CD4-positive, alpha-beta T cell treated with Interleukin-15 for 4 hours (primary cell): ENCODE measurements around the gene IFITM2.

ENCODE experiments used
- DNase-seq: peaks from one replicate; pipeline ENCODE4 v3.0.0-alpha.2; 2020; ENCODE audit warnings: low spot score

The IFITM2 gene

DNA sequence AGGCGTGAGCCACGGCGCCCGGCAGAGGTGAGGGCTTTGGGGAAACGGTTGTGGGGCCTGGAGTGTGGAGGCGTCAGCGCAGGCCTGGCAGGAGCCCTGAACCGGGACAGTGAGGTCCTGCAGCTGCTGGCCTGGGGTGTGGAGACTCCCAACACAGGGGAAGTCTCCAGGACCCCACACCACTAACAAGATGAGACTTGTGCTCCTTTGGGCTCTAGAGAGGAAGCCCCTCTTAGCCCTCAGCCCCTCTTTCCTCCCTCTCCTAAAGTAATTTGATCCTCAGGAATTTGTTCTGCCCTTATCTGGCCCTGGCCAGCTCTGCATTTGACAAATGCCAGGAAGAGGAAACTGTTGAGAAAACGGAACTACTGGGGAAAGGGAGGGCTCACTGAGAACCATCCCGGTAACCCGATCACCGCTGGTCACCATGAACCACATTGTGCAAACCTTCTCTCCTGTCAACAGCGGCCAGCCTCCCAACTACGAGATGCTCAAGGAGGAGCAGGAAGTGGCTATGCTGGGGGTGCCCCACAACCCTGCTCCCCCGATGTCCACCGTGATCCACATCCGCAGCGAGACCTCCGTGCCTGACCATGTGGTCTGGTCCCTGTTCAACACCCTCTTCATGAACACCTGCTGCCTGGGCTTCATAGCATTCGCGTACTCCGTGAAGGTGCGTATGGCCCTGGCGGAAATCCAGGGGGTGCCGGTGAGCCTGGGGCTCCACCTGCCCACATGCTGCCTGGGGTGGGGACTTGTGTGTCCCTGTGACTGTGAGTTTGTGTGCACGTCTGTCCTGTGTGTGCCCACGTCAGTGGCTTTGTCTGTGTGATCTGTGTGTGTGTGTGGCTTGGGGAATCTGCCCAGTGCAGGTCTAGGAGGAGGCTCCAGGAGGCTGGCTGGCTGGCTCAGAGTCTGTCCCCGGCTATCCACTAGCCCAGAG is at the start of gene IFITM2:
Gene IFITM2 (plus strand): TSS at position 51 of the 943 bp plus-strand sequence. CDS start 377 bp downstream, at position 428.
- peak; percentile 37 for DNase-seq

DNA sequence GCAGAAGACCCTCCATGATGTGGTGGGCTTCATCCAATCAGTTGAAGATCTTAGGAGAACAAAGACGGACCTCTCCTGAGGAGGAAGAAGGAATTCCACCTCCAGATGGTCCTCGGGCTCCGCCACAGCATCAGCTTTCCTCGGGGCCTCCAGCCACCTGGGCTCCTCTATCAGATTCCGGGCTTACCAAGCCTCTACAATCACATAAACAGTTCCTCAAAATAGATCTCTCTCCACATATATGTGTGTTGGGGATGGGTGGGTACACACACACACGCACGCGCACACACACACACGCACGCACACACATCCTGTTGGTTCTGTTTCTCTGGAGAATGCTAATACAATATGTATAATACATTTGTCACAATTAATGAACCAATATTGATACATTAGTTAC is 48.2 kb upstream of the IFITM2 start:
- no peak for DNase-seq

DNA sequence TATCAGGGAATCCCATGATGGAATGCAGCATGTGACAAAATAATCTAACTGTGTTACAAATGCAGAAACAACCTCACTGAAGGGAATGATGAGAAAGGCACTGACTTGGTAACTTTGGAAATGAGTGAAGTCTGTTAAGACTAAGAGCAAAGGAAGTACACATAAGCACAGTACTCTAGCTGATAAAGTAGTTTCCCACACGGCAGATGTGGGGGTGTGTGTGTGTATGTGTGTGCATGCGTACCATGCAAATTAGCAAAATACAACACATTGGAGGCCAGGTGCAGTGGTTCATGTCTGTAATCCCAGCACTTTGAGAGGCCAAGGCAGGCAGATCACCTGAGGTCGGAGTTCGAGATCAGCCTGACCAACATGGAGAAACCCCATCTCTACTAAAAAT is 46.0 kb upstream of the IFITM2 start:
- no peak for DNase-seq

DNA sequence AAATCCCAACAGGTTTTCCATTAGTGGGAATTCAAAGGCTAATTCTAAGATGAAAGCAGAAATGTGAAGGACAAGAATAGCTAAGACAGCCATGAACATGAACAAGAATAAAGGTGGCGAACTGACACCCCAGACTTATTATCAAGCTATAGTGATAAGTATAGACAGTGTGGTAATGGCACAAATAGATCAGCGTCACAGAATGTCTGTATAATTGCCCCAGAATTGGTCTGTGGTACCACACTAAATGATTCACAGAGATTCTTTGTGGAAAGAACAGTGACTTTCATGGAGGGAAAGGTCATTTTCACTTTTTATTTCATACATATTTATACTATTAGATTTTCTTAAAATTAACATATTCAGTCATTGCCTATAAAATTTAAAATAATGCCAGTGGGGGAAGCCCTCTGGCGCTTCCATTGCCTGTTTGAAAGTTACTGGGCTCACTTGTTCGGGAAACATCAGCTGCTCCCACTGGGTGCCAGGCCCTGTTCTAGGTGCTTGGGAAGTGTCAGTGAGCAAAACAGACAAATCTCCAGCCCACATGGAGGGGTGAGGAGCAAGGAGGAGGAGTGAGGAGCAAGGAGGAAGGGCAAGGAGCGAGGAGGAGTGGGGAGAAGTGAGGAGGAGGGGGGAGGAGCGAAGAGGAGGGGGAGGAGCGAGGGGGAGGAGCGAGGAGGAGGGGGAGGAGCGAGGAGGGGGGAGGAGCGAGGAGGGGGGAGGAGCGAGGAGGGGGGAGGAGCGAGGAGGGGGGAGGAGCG is 40.8 kb upstream of the IFITM2 start:
- DNase-seq: peak; percentile 41

DNA sequence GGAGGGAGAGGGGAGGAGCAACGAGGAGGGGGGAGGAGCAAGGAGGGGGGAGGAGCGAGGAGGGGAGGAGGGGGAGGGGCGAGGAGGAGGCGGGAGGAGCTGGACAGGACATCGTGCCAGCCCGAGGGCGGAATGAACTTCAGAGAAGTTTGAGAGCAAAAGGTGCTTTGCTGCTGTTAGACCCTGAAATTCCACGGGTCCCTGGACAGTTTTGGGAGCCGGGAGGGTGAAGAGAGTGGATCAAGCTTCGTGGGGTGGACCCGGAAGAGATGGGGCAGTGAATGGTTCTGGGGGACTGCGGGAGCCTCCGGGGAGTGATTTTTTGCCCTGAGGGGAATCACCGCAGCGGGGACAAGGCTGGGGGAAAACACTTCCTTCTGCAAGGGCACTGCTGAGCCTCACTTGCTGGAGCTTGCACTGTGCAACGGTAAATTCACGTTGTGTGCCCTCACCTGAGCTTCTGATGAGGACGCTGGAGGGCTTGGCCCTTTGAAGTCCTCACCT is 40.1 kb upstream of the IFITM2 start:
- DNase-seq: peak; percentile 41

DNA sequence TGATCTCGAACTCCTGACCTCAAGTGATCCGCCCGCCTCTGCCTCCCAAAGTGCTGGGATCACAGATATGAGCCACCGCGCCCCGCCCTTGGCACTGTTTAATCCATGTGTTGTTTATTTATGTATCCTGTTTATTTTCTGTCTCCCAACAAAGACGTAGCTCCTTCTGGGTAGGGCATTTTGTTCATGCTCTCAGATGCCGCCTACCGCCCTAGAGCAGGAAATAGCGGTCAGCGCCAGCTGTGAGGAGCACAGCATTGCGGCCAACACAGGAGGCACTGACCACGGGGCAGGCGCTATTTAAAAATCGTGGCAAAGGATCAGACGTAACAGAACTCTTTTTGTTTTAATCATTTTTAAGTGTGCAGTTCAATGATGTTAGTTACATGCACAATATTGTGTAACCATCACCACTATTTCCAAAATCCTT is 38.9 kb upstream of the IFITM2 start:
- peak; percentile 46 for DNase-seq

DNA sequence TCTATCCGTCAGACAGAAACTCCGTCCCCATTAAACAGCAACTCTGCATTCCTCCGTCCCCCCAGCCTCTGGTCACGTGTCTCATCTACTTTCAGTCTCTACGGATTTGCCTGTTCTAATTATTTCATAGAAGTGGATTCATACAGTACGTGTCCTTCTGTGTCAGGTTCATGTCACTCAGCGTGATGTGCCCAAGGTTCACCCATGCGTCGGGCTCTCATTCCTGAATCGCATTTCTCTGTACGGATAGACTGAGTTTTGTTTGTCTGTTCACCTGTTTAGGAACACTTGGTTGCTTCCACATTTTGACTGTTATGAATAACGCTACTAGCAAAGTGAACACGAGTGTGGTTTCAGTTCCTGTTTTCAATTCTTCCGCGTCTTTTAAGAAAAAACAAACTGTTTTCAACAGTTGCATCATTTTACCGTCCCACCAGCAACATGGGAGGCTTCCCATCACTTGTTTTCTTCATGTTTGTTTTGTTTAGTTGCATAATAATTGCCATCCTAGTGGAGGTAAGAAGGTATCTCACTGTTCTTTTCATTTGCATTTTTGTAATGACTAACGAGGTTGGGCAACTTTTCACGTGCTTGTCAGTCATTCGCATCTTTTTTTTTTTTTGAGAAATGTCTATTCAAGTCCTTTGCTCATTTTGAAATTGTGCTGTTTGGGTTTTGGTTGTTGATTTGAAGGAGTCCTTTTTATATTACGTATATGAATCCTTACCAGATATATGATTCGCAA is 38.3 kb upstream of the IFITM2 start:
- DNase-seq: peak; percentile 59

DNA sequence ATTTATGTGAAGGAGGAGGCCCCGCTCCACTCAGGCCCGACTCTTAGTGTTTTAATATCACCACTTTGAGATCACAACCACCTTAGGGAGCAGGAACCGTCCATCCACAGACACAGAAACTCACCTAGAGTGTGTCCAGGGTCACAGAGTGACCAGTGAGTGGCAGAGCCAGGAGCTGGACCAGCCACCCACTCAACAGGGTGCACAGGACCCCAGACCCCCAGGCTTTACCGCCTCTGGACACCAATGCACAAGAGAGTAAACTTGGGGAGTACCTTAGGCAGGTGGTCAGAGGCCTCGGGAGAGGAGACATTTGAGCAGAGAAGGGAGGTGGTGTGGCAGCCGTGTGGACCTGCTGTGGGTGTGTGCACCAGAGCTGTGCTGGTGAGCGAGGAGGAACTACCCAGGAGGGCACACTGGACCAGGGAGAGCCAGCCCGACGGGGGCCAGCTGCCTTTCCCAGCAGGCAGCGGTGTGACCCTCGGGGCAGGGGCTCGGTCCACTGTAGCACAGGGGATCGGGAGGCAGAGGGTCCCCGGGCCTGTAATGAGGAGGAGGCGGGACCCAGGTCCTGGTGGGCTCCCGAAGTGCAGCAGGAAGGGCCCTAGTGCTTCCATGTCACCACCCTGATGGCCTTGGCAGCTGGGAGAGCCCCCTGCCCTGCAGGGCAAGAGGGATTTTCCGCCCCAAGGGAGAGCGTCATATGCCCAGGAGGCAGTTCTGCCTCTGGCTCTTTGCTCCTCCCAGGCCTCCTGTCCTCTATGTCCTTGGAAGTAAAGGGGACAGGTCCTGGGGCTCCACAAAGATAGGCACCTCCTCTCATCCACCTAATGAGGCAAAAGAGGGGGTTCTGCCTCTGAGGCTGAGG is 36.9 kb upstream of the IFITM2 start:
- no peak for DNase-seq

DNA sequence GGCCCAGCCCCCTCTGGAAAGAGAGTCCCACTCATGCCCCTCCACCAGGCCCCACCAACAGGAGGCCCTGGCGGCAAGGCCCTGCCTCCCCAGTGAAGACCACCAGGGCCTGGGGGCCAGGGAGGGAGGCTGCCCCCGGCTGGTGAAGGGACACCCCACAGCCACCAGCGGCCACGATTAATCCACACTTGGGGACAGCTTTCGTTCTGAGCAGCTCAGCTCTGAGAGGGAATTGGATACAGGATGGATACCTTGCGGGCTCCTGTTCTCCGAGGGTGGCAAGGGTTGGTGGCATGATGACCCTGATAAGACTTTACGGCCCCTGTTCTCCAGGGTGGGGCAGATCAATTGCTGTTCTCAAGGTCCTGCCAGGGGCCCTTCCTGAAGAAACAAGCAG is 36.3 kb upstream of the IFITM2 start:
- DNase-seq: no peak

DNA sequence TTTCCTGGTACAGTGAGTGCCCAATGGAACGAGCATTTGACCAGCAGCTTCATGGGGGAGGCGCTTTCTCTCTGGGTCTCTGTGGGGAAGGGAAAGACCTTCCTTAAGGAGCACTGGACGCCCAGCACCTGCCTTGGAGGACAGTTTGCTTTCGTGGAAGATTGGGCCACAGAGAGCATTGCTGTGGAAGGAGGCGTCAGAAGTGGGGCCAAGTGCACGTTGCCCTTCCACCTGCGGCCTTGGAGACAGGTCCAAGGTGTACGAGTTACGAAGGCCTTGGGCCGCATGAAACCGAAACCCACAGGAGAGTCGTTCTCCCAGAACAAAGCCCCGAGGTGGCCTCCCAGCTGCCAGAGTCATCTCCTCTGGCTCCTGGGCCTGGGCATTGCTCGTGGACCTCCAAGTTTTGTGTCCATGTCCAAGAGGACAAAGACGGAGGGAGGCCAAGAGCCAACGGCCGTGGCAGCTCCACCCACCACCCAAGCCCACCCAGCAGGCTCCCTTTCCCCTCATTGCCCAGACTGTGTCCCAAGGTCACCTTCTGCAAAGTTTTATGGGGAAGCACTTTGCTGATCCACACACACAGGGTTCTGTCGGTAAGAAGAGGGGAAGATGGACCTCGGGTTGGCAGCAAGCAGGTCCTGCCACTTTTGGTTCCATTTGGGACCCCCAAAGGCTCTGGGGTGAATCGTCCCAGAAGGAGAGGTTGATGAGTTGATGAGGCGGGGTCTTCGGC is 35.3 kb upstream of the IFITM2 start:
- DNase-seq: no peak

DNA sequence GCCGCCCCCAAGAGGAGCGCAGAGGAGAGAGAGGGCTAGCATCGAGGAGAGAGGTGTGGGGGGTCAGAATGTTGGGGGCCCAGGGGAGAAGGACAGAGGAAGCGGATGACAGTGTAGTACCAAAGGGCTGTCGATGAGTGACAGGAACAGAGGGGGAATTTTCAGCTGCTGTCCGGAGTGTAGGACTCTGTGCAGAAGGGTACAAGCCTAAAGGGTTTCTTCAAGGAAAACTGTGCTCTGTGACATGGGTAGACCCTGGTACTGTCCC is 34.8 kb upstream of the IFITM2 start:
- DNase-seq: no peak

DNA sequence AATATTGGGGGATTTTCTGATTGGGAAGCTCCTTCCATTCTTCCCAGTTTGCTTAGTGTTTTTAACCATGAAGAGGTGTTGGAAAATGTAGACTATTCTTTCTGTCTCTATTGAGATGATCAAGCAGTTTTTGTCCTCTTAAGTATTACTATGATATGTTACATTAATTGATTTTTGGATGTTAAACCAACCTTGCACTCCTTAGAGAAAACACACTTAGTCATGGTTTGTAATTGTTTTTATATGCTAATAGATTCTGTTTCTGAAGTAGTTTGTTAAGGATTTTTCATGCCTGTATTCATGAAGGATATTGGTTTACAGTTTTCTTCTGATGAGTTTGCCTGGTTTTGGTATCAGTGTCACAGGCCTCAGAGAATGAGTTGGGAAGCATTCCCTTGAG is 31.4 kb upstream of the IFITM2 start:
- no peak for DNase-seq

DNA sequence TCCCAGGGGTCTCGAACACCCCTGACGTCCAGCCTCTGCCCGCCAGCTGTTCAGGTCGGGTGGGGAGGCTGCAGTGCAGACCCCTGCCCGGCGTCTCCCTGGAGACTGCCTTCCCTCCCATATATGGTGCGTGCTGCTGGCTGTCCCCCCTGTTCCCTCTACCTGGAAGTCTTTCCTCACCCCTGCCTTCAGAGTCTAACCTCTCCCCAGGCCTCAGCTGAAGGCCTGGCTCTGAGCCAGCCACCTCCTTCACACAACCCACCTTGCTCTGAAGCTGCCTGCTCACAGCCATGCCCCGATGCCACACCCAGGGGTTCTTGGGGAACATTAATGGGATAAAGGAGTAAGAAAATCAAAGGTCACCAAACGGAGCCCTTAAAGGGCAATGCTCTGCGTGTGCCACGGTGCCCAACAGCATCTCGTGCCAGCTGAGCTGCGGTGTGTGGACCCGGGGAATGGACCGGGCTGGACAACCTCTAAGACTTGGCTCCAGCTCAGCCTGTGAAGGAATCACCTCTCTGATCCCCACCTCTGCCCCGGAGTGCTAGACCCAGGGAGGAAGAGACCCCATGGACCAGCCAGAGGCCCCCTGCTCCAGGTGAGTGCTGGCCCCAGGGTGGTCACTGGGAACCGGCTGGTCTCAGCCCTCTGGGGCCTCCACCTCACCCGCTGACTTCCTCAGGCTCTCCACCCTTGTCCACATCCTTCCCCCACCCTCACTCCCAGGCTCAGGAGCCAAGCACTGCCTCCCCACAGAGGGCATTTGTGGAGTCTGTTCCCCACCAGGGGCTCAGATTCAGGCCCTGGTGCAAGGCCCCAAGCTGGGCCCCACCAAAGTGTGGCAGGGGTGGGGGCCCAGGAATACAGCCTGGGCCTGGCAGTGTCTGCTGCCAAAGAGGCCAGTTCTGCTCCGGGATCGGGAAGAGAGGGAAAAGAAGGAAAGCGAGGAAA is 29.3 kb upstream of the IFITM2 start, which contains the start of gene NLRP6:
Gene NLRP6 (plus strand): TSS at position 407 of the 951 bp plus-strand sequence. CDS start 163 bp downstream, at position 570.
- DNase-seq: no peak

DNA sequence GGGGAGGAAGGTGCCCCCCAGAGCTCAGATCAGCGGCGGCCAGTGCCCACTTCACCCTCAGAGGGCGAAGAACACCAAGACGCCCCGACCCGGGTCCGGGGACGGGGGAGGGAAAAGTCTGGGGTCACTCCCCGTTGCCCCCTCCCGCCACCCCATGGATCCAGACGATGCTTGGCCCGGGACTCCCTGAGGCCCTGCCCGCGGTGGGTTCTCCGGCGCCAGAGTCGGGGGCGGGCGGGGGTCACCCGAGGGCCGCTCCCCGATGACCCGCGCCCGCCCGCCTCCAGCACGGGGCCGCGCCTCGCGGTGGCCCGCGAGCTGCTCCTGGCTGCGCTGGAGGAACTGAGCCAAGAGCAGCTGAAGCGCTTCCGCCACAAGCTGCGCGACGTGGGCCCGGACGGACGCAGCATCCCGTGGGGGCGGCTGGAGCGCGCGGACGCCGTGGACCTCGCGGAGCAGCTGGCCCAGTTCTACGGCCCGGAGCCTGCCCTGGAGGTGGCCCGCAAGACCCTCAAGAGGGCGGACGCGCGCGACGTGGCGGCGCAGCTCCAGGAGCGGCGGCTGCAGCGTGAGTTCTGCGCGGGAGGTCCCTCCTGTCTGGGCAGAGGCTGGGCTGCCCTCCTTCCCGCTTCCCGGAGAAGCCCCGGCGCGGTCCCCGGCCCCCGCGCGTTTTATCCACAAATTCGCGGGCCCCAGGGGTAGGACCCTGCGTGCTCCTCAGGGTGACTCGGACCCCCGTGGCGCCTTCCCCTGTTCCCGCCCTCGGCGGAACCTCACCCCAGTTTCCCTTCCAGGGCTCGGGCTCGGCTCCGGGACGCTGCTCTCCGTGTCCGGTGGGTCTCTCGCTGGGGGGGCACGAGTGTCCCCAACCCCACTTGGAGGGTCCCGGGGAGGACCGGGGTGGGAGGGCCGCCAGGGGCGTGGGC is 28.3 kb upstream of the IFITM2 start:
- no peak for DNase-seq

DNA sequence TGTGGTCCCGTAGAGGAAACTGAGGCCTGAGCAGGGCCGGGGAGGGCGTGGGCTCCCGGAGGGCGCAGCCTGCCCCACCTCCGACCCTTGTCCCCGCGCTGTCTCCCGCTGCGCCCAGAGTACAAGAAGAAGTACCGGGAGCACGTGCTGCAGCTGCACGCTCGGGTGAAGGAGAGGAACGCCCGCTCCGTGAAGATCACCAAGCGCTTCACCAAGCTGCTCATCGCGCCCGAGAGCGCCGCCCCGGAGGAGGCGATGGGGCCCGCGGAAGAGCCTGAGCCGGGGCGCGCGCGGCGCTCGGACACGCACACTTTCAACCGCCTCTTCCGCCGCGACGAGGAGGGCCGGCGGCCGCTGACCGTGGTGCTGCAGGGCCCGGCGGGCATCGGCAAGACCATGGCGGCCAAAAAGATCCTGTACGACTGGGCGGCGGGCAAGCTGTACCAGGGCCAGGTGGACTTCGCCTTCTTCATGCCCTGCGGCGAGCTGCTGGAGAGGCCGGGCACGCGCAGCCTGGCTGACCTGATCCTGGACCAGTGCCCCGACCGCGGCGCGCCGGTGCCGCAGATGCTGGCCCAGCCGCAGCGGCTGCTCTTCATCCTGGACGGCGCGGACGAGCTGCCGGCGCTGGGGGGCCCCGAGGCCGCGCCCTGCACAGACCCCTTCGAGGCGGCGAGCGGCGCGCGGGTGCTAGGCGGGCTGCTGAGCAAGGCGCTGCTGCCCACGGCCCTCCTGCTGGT is 27.5 kb upstream of the IFITM2 start:
- peak; percentile 27 for DNase-seq

DNA sequence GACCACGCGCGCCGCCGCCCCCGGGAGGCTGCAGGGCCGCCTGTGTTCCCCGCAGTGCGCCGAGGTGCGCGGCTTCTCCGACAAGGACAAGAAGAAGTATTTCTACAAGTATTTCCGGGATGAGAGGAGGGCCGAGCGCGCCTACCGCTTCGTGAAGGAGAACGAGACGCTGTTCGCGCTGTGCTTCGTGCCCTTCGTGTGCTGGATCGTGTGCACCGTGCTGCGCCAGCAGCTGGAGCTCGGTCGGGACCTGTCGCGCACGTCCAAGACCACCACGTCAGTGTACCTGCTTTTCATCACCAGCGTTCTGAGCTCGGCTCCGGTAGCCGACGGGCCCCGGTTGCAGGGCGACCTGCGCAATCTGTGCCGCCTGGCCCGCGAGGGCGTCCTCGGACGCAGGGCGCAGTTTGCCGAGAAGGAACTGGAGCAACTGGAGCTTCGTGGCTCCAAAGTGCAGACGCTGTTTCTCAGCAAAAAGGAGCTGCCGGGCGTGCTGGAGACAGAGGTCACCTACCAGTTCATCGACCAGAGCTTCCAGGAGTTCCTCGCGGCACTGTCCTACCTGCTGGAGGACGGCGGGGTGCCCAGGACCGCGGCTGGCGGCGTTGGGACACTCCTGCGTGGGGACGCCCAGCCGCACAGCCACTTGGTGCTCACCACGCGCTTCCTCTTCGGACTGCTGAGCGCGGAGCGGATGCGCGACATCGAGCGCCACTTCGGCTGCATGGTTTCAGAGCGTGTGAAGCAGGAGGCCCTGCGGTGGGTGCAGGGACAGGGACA is 26.7 kb upstream of the IFITM2 start:
- DNase-seq: peak; percentile 20
